GM12878 (cell line): ENCODE results near the gene ELAPOR1. TPM values are rescaled to one million over a fixed set of nuclear protein-coding genes. Genes with fewer than 3 reads are reported as not detected.

ENCODE experiments used
- BACH1 ChIP-seq: fragments of 450-650 bp; IDR thresholded peaks from 2 replicates; pipeline ENCODE4 v1.6.1; 2017; ENCODE audit warnings: mild to moderate bottlenecking, borderline replicate concordance
- CHD1 ChIP-seq: IDR thresholded peaks from 2 replicates; pipeline ENCODE4 v1.6.1; 2012; ENCODE audit warnings: low read depth, low read length, improper control_type of control experiment
- CHD4 ChIP-seq: fragments of 200-600 bp; sonication (generic); IDR thresholded peaks from 2 replicates; pipeline ENCODE4 v1.6.1; 2016; ENCODE audit warnings: mild to moderate bottlenecking
- EGR1 ChIP-seq, 2 experiments: IDR thresholded peaks; 1 replicate in 1 of 2; 2 replicates in 1 of 2; pipeline ENCODE4 v1.6.1; 2011 to 2012; ENCODE audit warnings: low read depth in 2 of 2, low read length in 2 of 2, borderline replicate concordance in 1 of 2, mild to moderate bottlenecking in 1 of 2, moderate library complexity in 1 of 2
- ESRRA ChIP-seq: IDR thresholded peaks from 2 replicates; pipeline ENCODE4 v1.6.1; 2012; ENCODE audit warnings: mild to moderate bottlenecking, low read length, improper control_type of control experiment
- GATAD2B ChIP-seq: fragments of 450-650 bp; conservative IDR thresholded peaks from 2 replicates; pipeline ENCODE4 v1.6.1; 2017; ENCODE audit warnings: low read depth, mild to moderate bottlenecking, moderate library complexity
- HDGF ChIP-seq: fragments of 450-650 bp; IDR thresholded peaks from 2 replicates; pipeline ENCODE4 v1.6.1; 2016; ENCODE audit warnings: antibody characterized with exemption
- IKZF1 ChIP-seq: fragments of 450-650 bp; conservative IDR thresholded peaks from 2 replicates; pipeline ENCODE4 v1.6.1; 2017; ENCODE audit warnings: antibody characterized with exemption, mild to moderate bottlenecking
- KAT2A ChIP-seq: conservative IDR thresholded peaks from 2 replicates; pipeline ENCODE4 v1.6.1; 2011; ENCODE audit warnings: low read depth, low read length; ENCODE audit not compliant: control insufficient read depth
- KLF5 ChIP-seq: fragments of 450-650 bp; IDR thresholded peaks from 2 replicates; pipeline ENCODE4 v1.6.1; 2014; ENCODE audit warnings: mild to moderate bottlenecking; ENCODE audit not compliant: partially characterized antibody
- MYB ChIP-seq: fragments of 150-350 bp; IDR thresholded peaks from 2 replicates; pipeline ENCODE4 v1.6.1; 2014; ENCODE audit warnings: mild to moderate bottlenecking, low read depth, low read length, borderline replicate concordance
- NFXL1 ChIP-seq: fragments of 450-650 bp; IDR thresholded peaks from 2 replicates; pipeline ENCODE4 v1.6.1; 2017; ENCODE audit warnings: antibody characterized with exemption, mild to moderate bottlenecking, borderline replicate concordance
- NR2C1 ChIP-seq: fragments of 450-650 bp; IDR thresholded peaks from 2 replicates; pipeline ENCODE4 v1.6.1; 2017; ENCODE audit warnings: antibody characterized with exemption, mild to moderate bottlenecking, moderate library complexity
- NRF1 ChIP-seq: conservative IDR thresholded peaks from 2 replicates; pipeline ENCODE4 v1.6.1; 2011; ENCODE audit warnings: mild to moderate bottlenecking, low read depth, low read length, improper control_type of control experiment
- PAX5 ChIP-seq: IDR thresholded peaks from 2 replicates; pipeline ENCODE4 v1.6.1; 2011; ENCODE audit warnings: low read depth, low read length, borderline replicate concordance
- RFX5 ChIP-seq: IDR thresholded peaks from 2 replicates; pipeline ENCODE4 v1.6.1; 2011; ENCODE audit warnings: low read depth, low read length, improper control_type of control experiment
- SIN3A ChIP-seq: IDR thresholded peaks from 2 replicates; pipeline ENCODE4 v1.6.1; 2012; ENCODE audit warnings: low read depth, low read length, improper control_type of control experiment
- SMARCA5 ChIP-seq: fragments of 450-650 bp; IDR thresholded peaks from 2 replicates; pipeline ENCODE4 v1.6.1; 2017; ENCODE audit warnings: mild to moderate bottlenecking
- SP1 ChIP-seq: IDR thresholded peaks from one replicate; pipeline ENCODE4 v1.6.1; 2011; ENCODE audit warnings: low read depth, low read length
- STAT3 ChIP-seq: IDR thresholded peaks from 2 replicates; pipeline ENCODE4 v1.6.1; 2011; ENCODE audit warnings: low read depth, low read length, improper control_type of control experiment
- SUZ12 ChIP-seq: fragments of 200-600 bp; sonication (generic); IDR thresholded peaks from one replicate; pipeline ENCODE4 v1.6.1; 2018; ENCODE audit warnings: antibody characterized with exemption, mild to moderate bottlenecking; ENCODE audit not compliant: unreplicated experiment
- TCF3 ChIP-seq: IDR thresholded peaks from 2 replicates; pipeline ENCODE4 v1.6.1; 2012; ENCODE audit warnings: low read depth, mild to moderate bottlenecking, low read length, borderline replicate concordance; ENCODE audit not compliant: insufficient read depth
- YBX1 ChIP-seq: fragments of 450-650 bp; IDR thresholded peaks from 2 replicates; pipeline ENCODE4 v1.6.1; 2016; ENCODE audit warnings: antibody characterized with exemption
- polyA plus RNA-seq, 11 experiments: library from polyadenylated mRNA; depleted of rRNA in 4 of 11; unstranded in 6 of 11; stranded (reverse) in 5 of 11; fragments of >200 nt; fragmentation: Nextera tagmentation in 4 of 11; fragmentation: Illumina TruSeq in 1 of 11; extraction: Ambion mirVana in 4 of 11; extraction: Trizol in 1 of 11; gene quantifications; 1 replicate in 1 of 11; 2 replicates in 10 of 11; pipeline versions ENCODE4 v1.2.1 to v1.2.3, GENCODE V29; 2011 to 2016; ENCODE audit warnings: inconsistent platforms in 2 of 11, missing spikeins in 2 of 11, low read depth in 1 of 11
- total RNA-seq, 4 experiments: library from RNA; depleted of rRNA in 3 of 4; stranded (reverse); fragments of >200 nt in 3 of 4; fragmentation: Illumina TruSeq in 1 of 4; extraction: Trizol in 1 of 4; gene quantifications; 2 replicates each; pipeline versions ENCODE4 v1.2.1 to v1.2.3, GENCODE V29; 2013 to 2021
- TF ChIP-seq, protein P1 (sequence below): IDR thresholded peaks from 2 replicates; pipeline ENCODE4 v1.6.1; 2012; ENCODE audit warnings: low read depth, low read length, improper control_type of control experiment
- TF ChIP-seq, protein P2 (sequence below): fragments of 450-650 bp; IDR thresholded peaks from 2 replicates; pipeline ENCODE4 v1.6.1; 2017; ENCODE audit warnings: mild to moderate bottlenecking, low read depth, inconsistent platforms; ENCODE audit not compliant: poor library complexity, severe bottlenecking
- TF ChIP-seq, protein P3 (sequence below): IDR thresholded peaks from 2 replicates; pipeline ENCODE4 v1.6.1; 2012; ENCODE audit warnings: low read length, inconsistent platforms
- TF ChIP-seq, protein P4 (sequence below): fragments of 450-650 bp; IDR thresholded peaks from 2 replicates; pipeline ENCODE4 v1.6.1; 2017; ENCODE audit warnings: mild to moderate bottlenecking

The ELAPOR1 gene
- total and polyA plus RNA-seq, 10 of the 15 experiments (the other 5 are each of a cell fraction or from before 2014, with no cell fraction given): 0.04 to 2.1 (median 0.19) TPM; not detected in 2

DNA sequence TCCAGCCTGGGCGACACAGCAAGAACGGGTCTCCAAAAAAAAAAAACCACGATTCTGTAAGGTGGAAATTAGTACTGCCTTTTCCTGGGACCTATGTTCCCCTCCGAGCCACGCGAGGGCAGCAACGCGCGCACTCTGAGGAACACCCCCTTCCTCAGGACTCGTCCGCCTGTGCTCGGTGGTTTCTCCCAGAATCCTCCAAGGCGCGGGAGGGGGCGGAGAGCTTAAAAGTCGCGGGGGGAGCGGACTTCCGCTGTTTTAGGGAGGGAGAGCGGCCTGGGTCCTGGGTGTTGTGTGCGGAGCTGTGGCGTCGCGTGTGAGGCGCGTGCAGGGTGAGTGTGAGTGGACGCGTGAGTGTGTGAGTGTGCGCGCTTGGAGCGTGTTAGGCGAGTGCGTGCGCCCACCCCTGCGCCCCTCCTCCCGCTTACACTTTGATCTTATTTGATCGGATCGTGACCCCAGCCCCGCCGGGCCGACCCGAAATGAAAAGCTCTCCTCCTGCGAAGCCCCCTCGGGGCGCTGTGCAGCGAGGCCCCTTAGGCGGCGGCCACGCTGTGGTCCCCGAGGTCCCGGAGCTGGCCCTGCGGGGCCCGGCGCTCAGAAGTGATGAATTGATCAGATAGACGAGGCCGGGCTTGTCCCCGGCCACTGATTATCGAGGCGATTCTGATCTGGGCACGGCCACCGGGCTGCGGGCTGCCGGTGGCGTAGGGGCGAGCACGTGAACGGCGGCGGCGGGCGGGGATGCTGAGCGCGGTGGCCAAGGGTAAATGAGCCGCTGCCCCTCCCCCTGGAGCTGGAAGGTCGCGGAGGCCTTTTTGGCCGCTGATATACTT is 13.8 kb upstream of the ELAPOR1 start (continued):
- TF ChIP-seq, protein P1, sequence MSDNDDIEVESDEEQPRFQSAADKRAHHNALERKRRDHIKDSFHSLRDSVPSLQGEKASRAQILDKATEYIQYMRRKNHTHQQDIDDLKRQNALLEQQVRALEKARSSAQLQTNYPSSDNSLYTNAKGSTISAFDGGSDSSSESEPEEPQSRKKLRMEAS: peak; percentile 81
- TF ChIP-seq YBX1 (no peak), KLF5 (peak; percentile 74), EGR1 (IDR thresholded peaks at IDR 0.05; ENCODE audit: borderline replicate concordance in 1 of 2, low read depth in 2 of 2, low read length in 2 of 2) (peak in 1 of 2 experiments; percentile 97; a peak in 2 of 3 replicates), TCF3 (peak; percentile 93), SUZ12 (no peak), SP1 (peak; percentile 72), NRF1 (no peak), RFX5 (no peak), STAT3 (no peak), HDGF (no peak), NR2C1 (peak; percentile 44; the same call in 1 of the 2 replicates), SMARCA5 (peak; percentile 47; the same call in 1 of the 2 replicates), SIN3A (peak; percentile 81), MYB (no peak), CHD4 (no peak), CHD1 (no peak), IKZF1 (peak; percentile 83), GATAD2B (peak; percentile 94), ESRRA (no peak; the same call in 1 of the 2 replicates), PAX5 (peak; percentile 76; the same call in 1 of the 2 replicates), KAT2A (no peak), BACH1 (peak; percentile 94), NFXL1 (no peak)
- TF ChIP-seq, protein P2, sequence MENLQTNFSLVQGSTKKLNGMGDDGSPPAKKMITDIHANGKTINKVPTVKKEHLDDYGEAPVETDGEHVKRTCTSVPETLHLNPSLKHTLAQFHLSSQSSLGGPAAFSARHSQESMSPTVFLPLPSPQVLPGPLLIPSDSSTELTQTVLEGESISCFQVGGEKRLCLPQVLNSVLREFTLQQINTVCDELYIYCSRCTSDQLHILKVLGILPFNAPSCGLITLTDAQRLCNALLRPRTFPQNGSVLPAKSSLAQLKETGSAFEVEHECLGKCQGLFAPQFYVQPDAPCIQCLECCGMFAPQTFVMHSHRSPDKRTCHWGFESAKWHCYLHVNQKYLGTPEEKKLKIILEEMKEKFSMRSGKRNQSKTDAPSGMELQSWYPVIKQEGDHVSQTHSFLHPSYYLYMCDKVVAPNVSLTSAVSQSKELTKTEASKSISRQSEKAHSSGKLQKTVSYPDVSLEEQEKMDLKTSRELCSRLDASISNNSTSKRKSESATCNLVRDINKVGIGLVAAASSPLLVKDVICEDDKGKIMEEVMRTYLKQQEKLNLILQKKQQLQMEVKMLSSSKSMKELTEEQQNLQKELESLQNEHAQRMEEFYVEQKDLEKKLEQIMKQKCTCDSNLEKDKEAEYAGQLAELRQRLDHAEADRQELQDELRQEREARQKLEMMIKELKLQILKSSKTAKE: peak; percentile 13
- TF ChIP-seq, protein P3, sequence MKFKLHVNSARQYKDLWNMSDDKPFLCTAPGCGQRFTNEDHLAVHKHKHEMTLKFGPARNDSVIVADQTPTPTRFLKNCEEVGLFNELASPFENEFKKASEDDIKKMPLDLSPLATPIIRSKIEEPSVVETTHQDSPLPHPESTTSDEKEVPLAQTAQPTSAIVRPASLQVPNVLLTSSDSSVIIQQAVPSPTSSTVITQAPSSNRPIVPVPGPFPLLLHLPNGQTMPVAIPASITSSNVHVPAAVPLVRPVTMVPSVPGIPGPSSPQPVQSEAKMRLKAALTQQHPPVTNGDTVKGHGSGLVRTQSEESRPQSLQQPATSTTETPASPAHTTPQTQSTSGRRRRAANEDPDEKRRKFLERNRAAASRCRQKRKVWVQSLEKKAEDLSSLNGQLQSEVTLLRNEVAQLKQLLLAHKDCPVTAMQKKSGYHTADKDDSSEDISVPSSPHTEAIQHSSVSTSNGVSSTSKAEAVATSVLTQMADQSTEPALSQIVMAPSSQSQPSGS: no peak
- TF ChIP-seq, protein P4, sequence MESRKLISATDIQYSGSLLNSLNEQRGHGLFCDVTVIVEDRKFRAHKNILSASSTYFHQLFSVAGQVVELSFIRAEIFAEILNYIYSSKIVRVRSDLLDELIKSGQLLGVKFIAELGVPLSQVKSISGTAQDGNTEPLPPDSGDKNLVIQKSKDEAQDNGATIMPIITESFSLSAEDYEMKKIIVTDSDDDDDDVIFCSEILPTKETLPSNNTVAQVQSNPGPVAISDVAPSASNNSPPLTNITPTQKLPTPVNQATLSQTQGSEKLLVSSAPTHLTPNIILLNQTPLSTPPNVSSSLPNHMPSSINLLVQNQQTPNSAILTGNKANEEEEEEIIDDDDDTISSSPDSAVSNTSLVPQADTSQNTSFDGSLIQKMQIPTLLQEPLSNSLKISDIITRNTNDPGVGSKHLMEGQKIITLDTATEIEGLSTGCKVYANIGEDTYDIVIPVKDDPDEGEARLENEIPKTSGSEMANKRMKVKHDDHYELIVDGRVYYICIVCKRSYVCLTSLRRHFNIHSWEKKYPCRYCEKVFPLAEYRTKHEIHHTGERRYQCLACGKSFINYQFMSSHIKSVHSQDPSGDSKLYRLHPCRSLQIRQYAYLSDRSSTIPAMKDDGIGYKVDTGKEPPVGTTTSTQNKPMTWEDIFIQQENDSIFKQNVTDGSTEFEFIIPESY: 0 out of 2 replicates have a peak, but pooled peaks have one; percentile 15
